Mesenchymal stem cell (in vitro differentiated cells and primary cell): ENCODE measurements around the gene CACNA1E.

Experiments
- DNase-seq: peaks from one replicate; pipeline ENCODE4 v3.0.0-alpha.2; 2013
- H2AFZ ChIP-seq: one replicate; pipeline ENCODE4 v1.6.1; 2013; ENCODE audit warnings: low read depth, mild to moderate bottlenecking, control low read depth, inconsistent platforms, low read length, moderate library complexity
- H2AK5ac ChIP-seq: 2 replicates; pipeline ENCODE4 v1.6.1; 2013; ENCODE audit warnings: low read length, moderate library complexity, mild to moderate bottlenecking, inconsistent platforms; ENCODE audit not compliant: severe bottlenecking
- H2BK120ac ChIP-seq: one replicate; pipeline ENCODE4 v1.6.1; 2013; ENCODE audit warnings: low read depth, mild to moderate bottlenecking, inconsistent platforms, low read length, moderate library complexity
- H2BK12ac ChIP-seq, 2 experiments: one replicate each; pipeline ENCODE4 v1.6.1; 2013; ENCODE audit warnings: inconsistent platforms in 2 of 2, low read length in 2 of 2, mild to moderate bottlenecking in 2 of 2, moderate library complexity in 2 of 2, control low read depth in 1 of 2
- H2BK15ac ChIP-seq: one replicate; pipeline ENCODE4 v1.6.1; 2013; ENCODE audit warnings: mild to moderate bottlenecking, low read depth, inconsistent platforms; ENCODE audit not compliant: poor library complexity, severe bottlenecking
- H2BK5ac ChIP-seq: 2 replicates; pipeline ENCODE4 v1.6.1; 2013; ENCODE audit warnings: low read depth, mild to moderate bottlenecking, low read length, control low read depth, inconsistent platforms; ENCODE audit not compliant: poor library complexity, severe bottlenecking
- H3K14ac ChIP-seq, 2 experiments: one replicate each; pipeline ENCODE4 v1.6.1; 2013; ENCODE audit warnings: inconsistent platforms in 2 of 2, low read length in 2 of 2, control low read depth in 1 of 2, mild to moderate bottlenecking in 1 of 2, moderate library complexity in 1 of 2
- H3K18ac ChIP-seq, 2 experiments: one replicate each; pipeline ENCODE4 v1.6.1; 2013; ENCODE audit warnings: inconsistent platforms in 2 of 2, low read length in 2 of 2, control low read depth in 1 of 2, low read depth in 1 of 2, mild to moderate bottlenecking in 1 of 2
- H3K23ac ChIP-seq, 2 experiments: one replicate each; pipeline ENCODE4 v1.6.1; 2013; ENCODE audit warnings: inconsistent platforms in 2 of 2, low read length in 2 of 2, mild to moderate bottlenecking in 2 of 2, moderate library complexity in 2 of 2, control low read depth in 1 of 2
- H3K27ac ChIP-seq: 2 replicates; pipeline ENCODE4 v1.5.1; 2013; ENCODE audit warnings: mild to moderate bottlenecking, moderate library complexity, low read length, control low read depth, inconsistent platforms; ENCODE audit not compliant: poor library complexity, severe bottlenecking
- H3K27me3 ChIP-seq, 2 experiments: 2 replicates each; pipeline versions ENCODE4 v1.6.1 to v1.7.0; 2013; ENCODE audit warnings: low read length in 2 of 2, mild to moderate bottlenecking in 2 of 2, moderate library complexity in 2 of 2, control low read depth in 1 of 2, inconsistent platforms in 1 of 2; ENCODE audit not compliant: control insufficient read depth in 1 of 2, insufficient read depth in 1 of 2
- H3K36me3 ChIP-seq, 2 experiments: 2 replicates each; pipeline versions ENCODE4 v1.6.1 to v1.7.0; 2013; ENCODE audit warnings: low read length in 2 of 2, control low read depth in 1 of 2, inconsistent platforms in 1 of 2, low read depth in 1 of 2, mild to moderate bottlenecking in 1 of 2; ENCODE audit not compliant: insufficient read depth in 2 of 2, control insufficient read depth in 1 of 2
- H3K4ac ChIP-seq, 2 experiments: one replicate each; pipeline ENCODE4 v1.6.1; 2013; ENCODE audit warnings: inconsistent platforms in 2 of 2, low read length in 2 of 2, mild to moderate bottlenecking in 2 of 2, moderate library complexity in 2 of 2, control low read depth in 1 of 2, low read depth in 1 of 2
- H3K4me1 ChIP-seq: 2 replicates; pipeline ENCODE4 v1.6.1; 2013; ENCODE audit warnings: low read depth, low read length, control low read depth; ENCODE audit not compliant: control insufficient read depth, insufficient read depth
- H3K4me2 ChIP-seq: 2 replicates; pipeline ENCODE4 v1.6.1; 2013; ENCODE audit warnings: low read length, mild to moderate bottlenecking, inconsistent platforms; ENCODE audit not compliant: poor library complexity, severe bottlenecking
- H3K4me3 ChIP-seq, 2 experiments: 2 replicates each; pipeline versions ENCODE4 v1.5.1 to v1.7.0; 2013; ENCODE audit warnings: low read length in 2 of 2, mild to moderate bottlenecking in 2 of 2, control low read depth in 1 of 2, low read depth in 1 of 2; ENCODE audit not compliant: insufficient read depth in 1 of 2
- H3K79me1 ChIP-seq: replicated peaks from 2 replicates; pipeline ENCODE4 v1.6.1; 2013; ENCODE audit warnings: mild to moderate bottlenecking, control low read depth, low read length, inconsistent platforms; ENCODE audit not compliant: poor library complexity, severe bottlenecking
- H3K9ac ChIP-seq: 2 replicates; pipeline ENCODE4 v1.7.0; 2013; ENCODE audit warnings: mild to moderate bottlenecking, low read length, moderate library complexity
- H3K9me3 ChIP-seq: 2 replicates; pipeline ENCODE4 v1.7.0; 2013; ENCODE audit warnings: mild to moderate bottlenecking, low read length; ENCODE audit not compliant: control insufficient read depth
- H4K8ac ChIP-seq: one replicate; pipeline ENCODE4 v1.6.1; 2013; ENCODE audit warnings: inconsistent platforms, mild to moderate bottlenecking, low read length, moderate library complexity
- H4K91ac ChIP-seq: one replicate; pipeline ENCODE4 v1.6.1; 2013; ENCODE audit warnings: mild to moderate bottlenecking, low read length, inconsistent platforms
- whole genome bisulfite sequencing: methylation state at CpG from one replicate; pipeline ENCODE4 v1.1.7; 2013; ENCODE audit warnings: mixed read lengths; 5-methylcytosine and 5-hydroxymethylcytosine counted together

Gene CACNA1E

GRCh38 chr1:181661569-181661968, 178.3 kb downstream of the CACNA1E start:
- Histone ChIP-seq H2AK5ac (no peak overlapping the region), H3K4me2 (no peak overlapping the region), H3K9ac (no peak overlapping the region), H3K4ac (no peak overlapping the region), H2BK120ac (no peak overlapping the region), H2BK5ac (no peak overlapping the region), H4K8ac (no peak overlapping the region), H3K9me3 (no peaks in the 10 kb centered on the region), H3K36me3 (no peaks in the 10 kb centered on the region), H2BK12ac (no peak overlapping the region), H3K4me1 (no peaks in the 10 kb centered on the region), H3K27me3 (peaks cover 0 to 3% of the 10 kb centered on the region in 2 experiments), H3K23ac (no peak overlapping the region), H2AFZ (no peak overlapping the region), H3K4me3 (no peak overlapping the region), H3K27ac (no peak overlapping the region), H3K18ac (no peak overlapping the region), H3K14ac (no peak overlapping the region), H4K91ac (no peak overlapping the region), H2BK15ac (no peak overlapping the region), H3K79me1 (no peaks in the 10 kb centered on the region)
- no peak for DNase-seq
- no CpG with 5 or more reads among the region's 1 CpG for WGBS

- H3K4me2 ChIP-seq = no peak overlapping the region
- H2BK5ac ChIP-seq = no peak overlapping the region
- H2AK5ac ChIP-seq = no peak overlapping the region
- no peak overlapping the region for H3K23ac ChIP-seq
- H3K18ac ChIP-seq = no peak overlapping the region
- H3K4me3 ChIP-seq = no peak overlapping the region
- no peak overlapping the region for H4K8ac ChIP-seq
- no peak overlapping the region for H2BK120ac ChIP-seq
- H4K91ac ChIP-seq = no peak overlapping the region
- no peak overlapping the region for H2BK15ac ChIP-seq
- no peak for DNase-seq
- H3K9me3 ChIP-seq = no peaks in the 10 kb centered on the region
- H3K79me1 ChIP-seq = no peaks in the 10 kb centered on the region
- H2AFZ ChIP-seq = no peak overlapping the region
- no peak overlapping the region for H3K27ac ChIP-seq
- H3K4me1 ChIP-seq = no peaks in the 10 kb centered on the region
- H3K14ac ChIP-seq = no peak overlapping the region
- H2BK12ac ChIP-seq = no peak overlapping the region
- H3K27me3 ChIP-seq = peaks cover 0 to 3% of the 10 kb centered on the region in 2 experiments
- H3K4ac ChIP-seq = no peak overlapping the region
- no peaks in the 10 kb centered on the region for H3K36me3 ChIP-seq
- no peak overlapping the region for H3K9ac ChIP-seq
Observed at GRCh38 chr1:181662606-181663005, 179.3 kb downstream of the CACNA1E start.

- H3K14ac ChIP-seq = no peak overlapping the region
- H3K79me1 ChIP-seq = no peaks in the 10 kb centered on the region
- no peak overlapping the region for H4K8ac ChIP-seq
- H2AFZ ChIP-seq = no peak overlapping the region
- no peak for DNase-seq
- no peaks in the 10 kb centered on the region for H3K36me3 ChIP-seq
- H2BK120ac ChIP-seq = no peak overlapping the region
- H2BK12ac ChIP-seq = no peak overlapping the region
- H3K9me3 ChIP-seq = no peaks in the 10 kb centered on the region
- H3K4me2 ChIP-seq = no peak overlapping the region
- H3K18ac ChIP-seq = no peak overlapping the region
- 78% methylated on average over 2 of the region's 2 CpGs for WGBS
- no peak overlapping the region for H3K4me3 ChIP-seq
- no peak overlapping the region for H3K9ac ChIP-seq
- no peaks in the 10 kb centered on the region for H3K27me3 ChIP-seq
- no peaks in the 10 kb centered on the region for H3K4me1 ChIP-seq
- H3K4ac ChIP-seq = no peak overlapping the region
- H3K27ac ChIP-seq = no peak overlapping the region
- H2AK5ac ChIP-seq = no peak overlapping the region
- no peak overlapping the region for H3K23ac ChIP-seq
- no peak overlapping the region for H4K91ac ChIP-seq
- H2BK15ac ChIP-seq = no peak overlapping the region
- no peak overlapping the region for H2BK5ac ChIP-seq
Observed at GRCh38 chr1:181664543-181664942, 181.2 kb downstream of the CACNA1E start.

- no peak overlapping the region for H4K8ac ChIP-seq
- no peak overlapping the region for H2BK5ac ChIP-seq
- H3K27me3 ChIP-seq = peaks cover 0 to 14% of the 10 kb centered on the region in 2 experiments
- H2BK120ac ChIP-seq = no peak overlapping the region
- no peak overlapping the region for H3K14ac ChIP-seq
- H2BK12ac ChIP-seq = no peak overlapping the region
- H4K91ac ChIP-seq = no peak overlapping the region
- no peaks in the 10 kb centered on the region for H3K4me1 ChIP-seq
- H3K4me2 ChIP-seq = no peak overlapping the region
- H3K9ac ChIP-seq = no peak overlapping the region
- H3K4me3 ChIP-seq = no peak overlapping the region
- 72% methylated on average over 6 of the region's 6 CpGs for whole genome bisulfite sequencing
- no peaks in the 10 kb centered on the region for H3K79me1 ChIP-seq
- H3K23ac ChIP-seq = no peak overlapping the region
- no peaks in the 10 kb centered on the region for H3K9me3 ChIP-seq
- no peak overlapping the region for H2AFZ ChIP-seq
- H2AK5ac ChIP-seq = no peak overlapping the region
- no peak overlapping the region for H3K4ac ChIP-seq
- H3K27ac ChIP-seq = no peak overlapping the region
- no peak overlapping the region for H2BK15ac ChIP-seq
- DNase-seq = no peak
- no peaks in the 10 kb centered on the region for H3K36me3 ChIP-seq
- no peak overlapping the region for H3K18ac ChIP-seq
Observed at GRCh38 chr1:181669246-181669645, 185.9 kb downstream of the CACNA1E start.
